Inflammatory macrophage treated with lipopolysaccharide for 4 hours (primary cell): ENCODE data around the gene KIF18B.
A peak's percentile ranks its signal among the peaks of the same experiment; 100 is the strongest.
"Not testable (repeated sequence)": the region's sequence is repeated elsewhere in the genome, so short reads cannot be mapped to it uniquely, and the experiment has no call there.

Experiments
- DNase-seq: peaks from one replicate; pipeline ENCODE4 v3.0.0-alpha.2; 2020

KIF18B gene

GRCh38 chr17:44969144-44969780 is 21.7 kb upstream of the KIF18B start:
- DNase-seq: no peak

GRCh38 chr17:44968225-44969143 is 20.9 kb upstream of the KIF18B start, which contains the start of gene C1QL1:
Gene C1QL1, minus strand, starts transcription at chr17:44968303. Its CDS starts 255 bp downstream, at chr17:44968048.
- peak; percentile 91 for DNase-seq

DNA sequence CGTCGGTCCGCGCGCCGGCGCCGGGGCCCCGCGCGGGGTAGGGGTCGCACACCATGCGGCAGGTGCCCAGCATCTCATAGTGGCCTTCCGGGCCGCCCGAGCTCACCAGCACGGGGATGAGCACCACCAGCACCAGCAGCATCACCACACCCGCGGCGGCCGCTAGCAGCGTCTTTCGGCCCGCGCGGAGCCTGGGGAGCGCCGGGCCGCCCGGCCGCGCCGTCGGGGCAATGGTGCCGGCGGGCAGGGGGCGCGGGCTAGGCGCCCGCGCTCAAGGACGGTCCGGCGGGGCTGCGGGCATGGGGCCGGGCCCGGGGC is 20.3 kb upstream of the KIF18B start:
- DNase-seq: no peak

DNA sequence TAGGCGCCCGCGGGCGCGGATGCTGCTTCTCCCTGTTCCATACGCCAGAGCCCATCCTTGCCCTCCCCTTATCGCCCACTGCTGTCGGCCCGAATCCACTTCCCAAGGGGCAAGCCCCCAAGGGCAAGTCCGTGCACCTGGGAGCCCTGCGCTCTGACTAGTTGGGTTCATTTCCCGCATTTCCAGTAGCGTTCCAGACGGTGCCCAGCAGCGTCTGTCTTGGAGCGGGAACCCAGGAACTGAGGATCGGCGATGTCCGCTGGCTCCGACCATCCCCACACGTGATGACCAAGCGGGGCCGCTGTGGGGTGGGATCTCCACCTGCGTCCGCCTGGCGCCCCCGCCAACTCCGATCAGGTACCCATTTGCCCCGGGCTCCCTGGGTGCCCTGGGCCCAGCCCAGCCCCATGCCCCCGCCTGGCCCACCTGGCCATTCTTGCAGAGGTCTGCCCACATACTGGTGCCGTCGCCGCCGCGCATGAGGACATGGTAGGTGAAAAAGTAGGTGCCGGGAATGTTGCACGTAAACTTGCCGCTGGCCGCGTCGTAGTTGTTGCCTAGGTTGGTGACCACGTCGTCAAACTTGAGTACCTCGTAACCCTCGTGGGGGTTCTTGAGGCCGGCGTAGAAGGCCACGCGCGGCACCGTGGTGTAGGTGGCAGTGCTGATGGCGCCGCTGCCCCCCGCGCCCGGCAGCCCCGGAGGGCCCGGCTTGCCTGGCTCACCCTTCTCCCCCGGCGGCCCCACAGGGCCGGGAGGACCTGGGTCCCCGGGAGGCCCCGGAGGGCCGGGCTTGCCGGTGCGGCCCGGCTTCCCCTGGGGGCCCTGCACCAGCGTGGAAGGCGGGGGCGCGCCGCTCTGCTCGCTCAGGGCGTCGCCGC is 19.7 kb upstream of the KIF18B start:
- no peak for DNase-seq

- no peak for DNase-seq
These were observed 18.9 kb upstream of the KIF18B start for GRCh38 chr17:44966348-44967025.

GRCh38 chr17:44965481-44966234 is 18.1 kb upstream of the KIF18B start:
- DNase-seq: no peak

GRCh38 chr17:44961921-44962350 is 14.4 kb upstream of the KIF18B start:
- no peak for DNase-seq

- DNase-seq: no peak
These were observed 13.1 kb upstream of the KIF18B start for GRCh38 chr17:44960691-44961090.

GRCh38 chr17:44959821-44960531 is 12.4 kb upstream of the KIF18B start:
- DNase-seq: no peak

DNA sequence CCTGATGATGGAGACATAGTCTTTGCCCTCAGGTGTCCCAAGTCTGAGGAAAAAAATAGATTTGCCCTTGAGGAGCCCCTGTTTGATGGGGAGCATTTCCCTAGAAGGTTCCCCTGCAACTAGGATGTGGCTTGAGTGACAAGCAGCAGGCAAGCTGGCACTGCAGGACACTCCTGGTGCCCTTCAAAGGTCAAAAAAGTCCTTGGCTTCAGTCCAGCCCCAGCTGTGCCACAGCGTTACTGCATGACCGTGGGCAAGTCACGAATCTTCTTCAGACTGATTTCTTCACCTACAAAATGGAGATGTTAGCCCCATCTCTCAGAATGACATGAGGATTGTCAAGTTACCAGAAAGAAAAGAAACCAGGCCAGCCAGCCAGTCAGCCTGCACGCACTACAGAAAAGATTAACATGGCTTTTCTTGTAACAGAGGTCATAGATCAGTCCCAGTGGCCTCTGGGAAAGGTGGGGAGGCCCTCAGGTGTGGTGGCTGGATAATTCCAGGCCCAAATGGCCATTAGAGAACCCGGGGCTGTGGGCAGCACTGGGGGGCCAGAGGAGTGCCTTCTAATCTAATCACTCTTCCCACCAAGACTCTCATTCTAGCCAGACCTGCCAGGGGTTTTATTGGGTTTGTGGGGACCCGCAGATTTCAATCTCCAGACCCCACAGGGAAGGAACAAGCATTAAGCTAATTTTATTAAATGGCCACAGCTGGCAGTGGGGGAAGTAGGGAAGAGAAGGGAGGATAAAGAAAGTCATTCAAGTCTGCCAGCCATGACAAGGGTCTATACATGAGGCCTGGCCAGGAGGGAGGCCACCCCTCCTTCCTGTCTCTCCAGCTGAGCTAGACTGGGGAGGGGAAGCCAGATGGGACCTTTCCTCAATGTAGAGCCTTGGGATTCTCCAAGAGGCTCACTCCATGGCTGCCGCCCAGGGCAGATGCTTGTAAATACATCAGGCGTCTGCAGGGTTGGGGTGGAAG is 9.7 kb upstream of the KIF18B start:
- DNase-seq: no peak

- DNase-seq: no peak
These were observed 8.3 kb upstream of the KIF18B start for GRCh38 chr17:44955674-44956425.

DNA sequence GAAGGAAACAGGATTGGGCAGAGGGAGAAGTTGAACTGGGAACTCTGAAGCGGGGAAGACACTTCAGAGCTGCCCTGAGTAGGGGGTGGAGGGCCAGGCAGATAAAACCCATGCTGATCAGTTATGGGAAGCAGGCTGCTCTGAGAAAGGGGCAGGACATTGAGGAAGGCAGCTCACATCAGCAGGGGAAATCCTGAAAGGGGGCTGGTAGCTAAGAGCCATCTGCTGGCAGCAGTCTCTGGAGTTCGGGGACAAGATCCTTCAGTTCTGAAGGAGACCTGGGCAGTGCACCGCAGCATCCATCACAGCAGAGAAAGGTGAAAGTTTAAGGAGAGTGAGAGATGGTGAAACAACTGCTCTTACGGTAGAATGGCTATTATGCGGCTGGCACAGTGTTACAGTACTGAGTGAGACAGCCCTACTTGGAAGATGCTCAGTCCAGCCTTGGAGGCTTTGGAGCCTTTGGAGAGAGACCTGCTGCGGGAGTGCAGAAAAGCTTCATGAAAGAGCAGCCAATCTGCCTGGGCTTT is 5.4 kb upstream of the KIF18B start:
- no peak for DNase-seq

DNA sequence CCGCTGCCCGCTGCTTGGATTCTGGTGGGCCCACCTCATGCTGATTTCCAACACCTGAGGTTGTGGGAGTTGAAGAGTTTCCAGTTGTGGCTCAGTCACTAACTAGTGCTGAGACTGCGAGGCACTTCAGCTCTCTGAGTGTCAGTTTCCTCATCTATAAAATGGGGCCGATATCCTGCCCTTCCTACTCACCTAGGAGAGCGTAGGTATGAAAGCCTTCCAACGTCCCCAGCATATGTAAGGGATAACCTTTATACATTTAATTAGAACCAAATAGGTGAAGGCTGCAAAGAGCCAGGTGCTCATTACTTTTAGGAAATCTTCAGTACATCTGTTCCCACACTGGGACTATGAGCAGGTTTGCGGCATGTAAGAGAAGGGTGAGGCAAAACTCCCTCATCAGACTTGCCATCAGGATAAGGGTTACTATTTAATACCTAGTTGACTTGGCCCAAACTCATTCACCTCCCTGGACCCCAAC is 782 bp upstream of the KIF18B start:
- DNase-seq: no peak

- DNase-seq: not testable (repeated sequence)
These were observed 1.9 kb downstream of the KIF18B start for GRCh38 chr17:44945652-44946051.

DNA sequence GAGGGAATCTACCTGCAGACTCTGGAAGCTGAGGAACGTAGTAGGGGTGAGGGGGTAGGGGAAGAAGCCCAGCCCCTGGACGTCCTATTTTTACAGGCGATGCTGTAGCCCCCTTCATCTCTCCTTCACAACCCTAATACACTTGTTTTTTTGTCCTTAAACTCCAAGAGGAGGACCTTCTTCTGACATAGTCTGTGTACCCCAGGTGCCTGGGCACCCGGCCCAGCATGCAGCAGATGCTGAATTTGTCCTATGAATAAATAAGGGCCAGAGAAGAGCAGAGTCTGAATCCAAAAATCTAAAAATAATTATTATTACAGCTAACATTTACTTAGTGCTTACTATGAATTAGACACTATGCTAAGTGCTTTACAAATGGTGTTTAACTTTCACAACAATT is 5.1 kb downstream of the KIF18B start:
- DNase-seq: no peak

- DNase-seq: no peak
These were observed 5.8 kb downstream of the KIF18B start for GRCh38 chr17:44941712-44942331.

GRCh38 chr17:44940768-44941167 is 6.8 kb downstream of the KIF18B start:
- no peak for DNase-seq

DNA sequence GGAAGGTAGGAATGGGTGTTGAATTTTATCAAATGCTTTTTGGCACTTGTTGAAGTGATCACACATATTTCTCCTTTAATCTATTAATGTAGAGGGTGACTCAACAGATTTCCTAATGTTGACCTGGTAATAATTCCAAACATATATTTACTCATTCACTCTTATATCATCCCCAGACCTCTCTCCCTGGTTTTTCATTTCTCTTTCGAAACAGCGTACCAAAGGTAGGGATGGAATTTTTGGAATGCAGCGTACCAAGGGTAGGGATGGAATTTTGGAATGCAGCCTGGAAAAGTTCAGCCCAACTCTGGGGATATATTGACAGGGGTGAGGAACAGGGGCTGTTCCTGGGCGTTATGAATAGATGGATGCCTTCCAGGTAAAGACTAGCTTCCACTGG is 7.3 kb downstream of the KIF18B start:
- DNase-seq: no peak
